Stimulated activated CD8-positive, alpha-beta memory T cell treated with anti-CD3 and anti-CD28 coated beads, Interleukin-4, amount 100 ng/mL, for 48 hours (primary cell): ENCODE measurements around the gene LAMA2.

Experiments
- DNase-seq: peaks from one replicate; pipeline ENCODE4 v3.0.0-alpha.2; 2020

The LAMA2 gene

GRCh38 chr6:129235167-129236000 is 352.4 kb downstream of the LAMA2 start:
- no peak for DNase-seq

DNA sequence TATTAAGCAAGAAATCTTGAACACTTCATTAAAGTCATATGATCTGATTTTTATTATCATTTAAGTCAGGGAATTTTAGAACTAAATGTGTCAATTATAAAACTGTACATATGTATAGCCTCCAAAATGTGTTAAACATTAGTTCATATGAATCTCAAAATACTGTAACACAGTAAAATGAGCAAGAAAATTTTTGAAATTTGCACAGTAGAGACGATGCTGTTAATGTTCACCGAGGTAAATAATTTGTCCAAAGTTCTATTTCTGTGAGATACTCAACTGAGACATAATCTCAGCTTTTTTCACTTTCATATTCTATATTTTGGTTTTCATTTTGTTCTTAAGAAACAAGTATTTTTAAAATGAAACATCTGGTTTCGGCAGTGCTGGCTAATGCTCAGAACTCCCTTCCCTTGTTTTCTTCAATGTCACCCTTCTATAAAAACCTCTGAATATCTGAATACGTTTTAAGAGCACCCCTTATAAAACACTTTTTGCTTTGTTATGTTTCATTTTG is 353.1 kb downstream of the LAMA2 start:
- DNase-seq, result no peak

GRCh38 chr6:129238991-129239390 is 356.1 kb downstream of the LAMA2 start:
- DNase-seq, result no peak

GRCh38 chr6:129239825-129240491 is 357.0 kb downstream of the LAMA2 start:
- DNase-seq, result no peak

GRCh38 chr6:129240492-129240853 is 357.5 kb downstream of the LAMA2 start:
- DNase-seq, result no peak

- DNase-seq, result no peak
Measured at GRCh38 chr6:129242546-129242945, 359.6 kb downstream of the LAMA2 start.

DNA sequence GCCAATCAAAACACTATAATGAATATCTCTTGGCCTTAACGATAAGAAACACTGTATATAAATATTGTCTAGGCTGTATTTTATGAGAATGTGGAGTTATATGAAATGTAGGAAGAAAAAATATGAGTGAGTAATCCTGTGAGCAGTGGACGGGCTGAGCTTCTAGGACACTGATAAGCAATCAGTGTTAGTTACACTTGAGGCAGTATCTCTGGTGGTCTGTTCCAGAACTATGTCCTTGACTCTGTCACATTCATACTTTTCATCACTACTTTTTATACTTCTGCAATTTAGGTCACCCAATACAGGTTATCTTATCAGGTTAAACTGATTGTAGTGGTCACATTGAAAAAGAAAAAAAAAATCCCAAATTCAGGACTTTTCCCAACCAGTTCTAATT is 360.4 kb downstream of the LAMA2 start:
- DNase-seq, result no peak

GRCh38 chr6:129248946-129249345 is 366.0 kb downstream of the LAMA2 start:
- DNase-seq, result no peak

DNA sequence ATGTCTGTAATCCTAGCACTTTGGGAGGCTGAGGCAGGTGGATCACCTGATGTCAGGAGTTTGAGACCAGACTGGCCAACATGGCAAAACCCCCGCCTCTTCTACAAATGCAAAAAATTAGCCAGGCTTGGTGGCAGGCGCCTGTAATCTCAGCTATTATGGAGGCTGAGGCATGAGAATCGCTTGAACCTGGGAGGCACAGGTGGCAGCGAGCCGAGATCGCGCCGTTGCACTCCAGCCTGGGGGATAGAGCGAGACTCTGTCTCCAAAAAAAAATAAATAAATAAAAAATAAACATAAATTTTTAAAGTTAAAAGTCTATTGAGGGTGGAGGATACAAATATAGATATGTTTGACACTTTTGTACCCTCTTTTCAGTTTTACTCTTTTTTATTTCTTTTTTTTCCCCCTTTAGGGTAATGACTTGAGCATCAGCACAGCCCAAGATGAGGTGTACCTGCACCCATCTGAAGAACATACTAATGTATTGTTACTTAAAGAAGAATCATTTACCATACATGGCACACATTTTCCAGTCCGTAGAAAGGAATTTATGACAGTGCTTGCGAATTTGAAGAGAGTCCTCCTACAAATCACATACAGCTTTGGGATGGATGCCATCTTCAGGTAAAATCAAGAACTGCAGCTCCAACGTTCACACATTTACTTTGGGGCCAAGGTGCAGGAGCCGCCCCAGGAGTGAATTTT is 368.9 kb downstream of the LAMA2 start:
- DNase-seq, result peak; percentile 64

GRCh38 chr6:129252377-129253071 is 369.6 kb downstream of the LAMA2 start:
- DNase-seq, result no peak

DNA sequence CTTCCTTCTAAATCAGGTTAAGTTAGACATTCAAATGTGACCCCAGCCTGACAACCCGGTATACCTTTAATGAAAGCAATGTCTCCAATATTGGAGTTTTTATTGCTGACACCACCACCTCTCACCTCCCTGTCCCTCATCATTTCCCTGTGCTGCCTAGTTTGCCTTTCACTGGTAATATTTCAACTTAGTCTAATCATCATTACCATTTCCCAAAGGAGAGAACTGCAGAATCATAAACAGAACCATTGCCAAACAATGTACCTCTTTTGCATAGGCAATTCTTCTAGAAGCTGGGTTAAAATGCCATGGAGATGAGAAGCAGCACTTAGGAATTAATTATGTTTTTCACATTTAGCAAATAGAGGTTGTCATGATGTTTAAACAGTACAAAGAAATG is 370.3 kb downstream of the LAMA2 start:
- DNase-seq, result no peak

GRCh38 chr6:129253727-129254126 is 370.8 kb downstream of the LAMA2 start:
- no peak for DNase-seq

DNA sequence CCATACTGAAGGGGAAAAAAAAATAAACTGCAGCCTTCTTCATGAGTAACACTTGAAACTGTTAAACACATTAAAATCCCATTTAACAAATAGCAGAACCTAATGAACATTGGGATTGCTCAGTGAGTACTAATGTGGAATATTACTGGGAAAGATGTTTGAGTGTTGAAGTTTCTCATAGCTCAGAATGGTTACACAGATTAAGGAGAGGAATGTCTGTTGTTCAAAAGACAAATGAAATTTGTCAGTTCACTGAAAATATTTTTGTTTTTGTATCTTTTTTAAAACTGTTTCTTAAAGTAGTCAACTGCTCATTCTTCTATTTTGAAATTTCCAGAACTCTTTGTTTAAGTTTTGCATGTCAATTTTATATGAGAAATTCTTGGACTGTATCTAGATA is 374.3 kb downstream of the LAMA2 start:
- DNase-seq, result no peak

GRCh38 chr6:129262661-129263060 is 379.7 kb downstream of the LAMA2 start:
- no peak for DNase-seq

DNA sequence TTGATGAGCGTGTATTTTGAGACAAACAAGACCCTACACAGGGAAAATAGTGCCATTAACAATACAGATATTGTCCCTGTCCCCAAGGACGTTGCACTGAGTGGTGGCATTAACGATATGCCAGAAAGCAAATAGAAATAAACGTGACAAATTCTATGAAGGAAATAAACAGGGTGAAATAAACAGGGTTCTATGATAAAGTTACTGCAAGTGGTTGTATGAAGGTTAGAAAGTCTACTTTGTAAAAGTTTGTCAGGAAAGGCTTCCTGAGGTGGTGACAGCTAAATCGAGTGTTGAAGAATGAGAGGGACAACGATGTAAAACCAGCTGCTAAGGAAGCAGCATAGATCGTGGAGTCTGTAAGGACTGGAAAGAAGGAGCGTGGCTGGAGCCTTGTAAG is 380.2 kb downstream of the LAMA2 start:
- DNase-seq, result no peak

GRCh38 chr6:129264480-129265045 is 381.6 kb downstream of the LAMA2 start:
- DNase-seq, result no peak

DNA sequence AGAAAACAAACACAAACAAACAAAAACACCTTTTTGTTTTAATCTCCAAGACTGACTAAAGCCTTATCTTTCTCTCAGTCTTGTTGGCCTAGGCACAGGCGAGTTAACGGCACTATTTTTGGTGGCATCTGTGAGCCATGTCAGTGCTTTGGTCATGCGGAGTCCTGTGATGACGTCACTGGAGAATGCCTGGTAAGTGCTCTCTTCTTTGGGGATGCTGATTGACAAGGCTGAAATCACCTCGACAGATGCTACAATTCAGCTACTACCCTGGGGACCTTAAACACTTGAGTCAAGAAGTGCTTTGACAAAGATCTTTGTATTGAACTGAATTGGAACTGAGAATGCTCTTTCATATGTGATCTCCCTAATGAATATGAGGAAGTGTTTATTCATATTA is 384.1 kb downstream of the LAMA2 start:
- no peak for DNase-seq

DNA sequence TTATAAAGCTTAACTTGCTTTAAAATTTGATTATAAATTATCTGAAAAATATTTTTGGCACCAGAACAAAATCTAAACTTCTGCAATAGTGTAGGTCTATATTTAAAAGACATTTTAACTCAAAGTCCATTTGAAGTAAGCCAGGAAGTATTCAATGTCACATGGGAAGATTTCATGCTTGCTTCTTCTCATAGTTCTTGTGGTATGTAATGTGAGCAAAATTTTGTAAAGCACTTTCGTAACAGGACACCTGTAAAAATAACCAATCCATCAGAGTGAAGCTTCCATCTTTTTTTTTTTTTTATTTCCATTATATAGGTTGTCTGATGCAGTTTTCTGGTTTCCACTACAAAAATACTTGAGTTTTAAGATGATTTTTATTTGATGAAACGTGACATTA is 386.1 kb downstream of the LAMA2 start:
- no peak for DNase-seq

GRCh38 chr6:129269891-129270290 is 387.0 kb downstream of the LAMA2 start:
- DNase-seq, result no peak

GRCh38 chr6:129270450-129270849 is 387.5 kb downstream of the LAMA2 start:
- no peak for DNase-seq

- DNase-seq, result no peak
Measured at GRCh38 chr6:129273161-129273560, 390.2 kb downstream of the LAMA2 start.

- no peak for DNase-seq
Measured at GRCh38 chr6:129276461-129276860, 393.5 kb downstream of the LAMA2 start.

- no peak for DNase-seq
Measured at GRCh38 chr6:129276986-129277385, 394.0 kb downstream of the LAMA2 start.
